Karpas-422 (cell line): ENCODE data around the gene PRLH. TPM values are rescaled to one million over a fixed set of nuclear protein-coding genes. Genes with fewer than 3 reads are reported as not detected.
"Not testable (repeated sequence)": the region's sequence is repeated elsewhere in the genome, so short reads cannot be mapped to it uniquely, and the experiment has no call there.

Source experiments
- DNase-seq: peaks from one replicate; pipeline ENCODE4 v3.0.0-alpha.2; 2015
- H2AFZ ChIP-seq: fragments of 200-600 bp; sonication (generic); 2 replicates; pipeline ENCODE4 v1.6.1; 2014; ENCODE audit warnings: antibody characterized with exemption, low read length, mixed read lengths
- H3K27ac ChIP-seq: fragments of 200-600 bp; sonication (generic); 2 replicates; pipeline ENCODE4 v1.5.1; 2014; ENCODE audit warnings: mild to moderate bottlenecking, low read length, moderate library complexity
- H3K27me3 ChIP-seq: fragments of 200-600 bp; sonication (generic); 2 replicates; pipeline ENCODE4 v1.6.1; 2014; ENCODE audit warnings: low read length, mixed read lengths
- H3K36me3 ChIP-seq: fragments of 200-600 bp; sonication (generic); 2 replicates; pipeline ENCODE4 v1.6.1; 2014; ENCODE audit warnings: low read length, mixed read lengths; ENCODE audit not compliant: insufficient read depth
- H3K4me1 ChIP-seq: fragments of 200-600 bp; sonication (generic); 2 replicates; pipeline ENCODE4 v1.6.1; 2014; ENCODE audit warnings: mild to moderate bottlenecking, low read length, mixed read lengths
- H3K4me2 ChIP-seq: fragments of 200-600 bp; sonication (generic); 2 replicates; pipeline ENCODE4 v1.6.1; 2014; ENCODE audit warnings: low read length, low read depth, mild to moderate bottlenecking; ENCODE audit not compliant: poor library complexity, severe bottlenecking
- H3K4me3 ChIP-seq: fragments of 200-600 bp; sonication (generic); 2 replicates; pipeline ENCODE4 v1.5.1; 2014; ENCODE audit warnings: mild to moderate bottlenecking, antibody characterized with exemption, low read length, mixed read lengths
- H3K79me2 ChIP-seq: fragments of 200-600 bp; sonication (generic); 2 replicates; pipeline ENCODE4 v1.6.1; 2014; ENCODE audit warnings: mild to moderate bottlenecking, low read length, mixed read lengths
- H3K9ac ChIP-seq: fragments of 200-600 bp; sonication (generic); 2 replicates; pipeline ENCODE4 v1.6.0; 2014; ENCODE audit warnings: low read length
- H3K9me2 ChIP-seq: fragments of 200-600 bp; sonication (generic), shearing (Covaris generic); replicated peaks from 2 replicates; pipeline ENCODE4 v1.6.0; 2014; ENCODE audit warnings: mild to moderate bottlenecking, low read length, moderate library complexity; ENCODE audit not compliant: insufficient read depth
- H3K9me3 ChIP-seq: fragments of 300-700, 200-600 bp; sonication (generic); 2 replicates; pipeline ENCODE4 v1.6.1; 2014; ENCODE audit warnings: low read length, mixed read lengths
- H4K20me1 ChIP-seq: fragments of 200-600 bp; sonication (generic); 2 replicates; pipeline ENCODE4 v1.6.1; 2014; ENCODE audit warnings: mild to moderate bottlenecking, antibody characterized with exemption, low read length, low read depth; ENCODE audit not compliant: insufficient read depth
- total RNA-seq: library from RNA; depleted of rRNA; stranded (reverse); fragments of >200 nt; shearing (Covaris generic); gene quantifications from 2 replicates; pipeline ENCODE4 v1.2.3, GENCODE V29; 2014; ENCODE audit warnings: low replicate concordance

Gene PRLH
- total RNA-seq, 1 experiment from 2014 or later = not detected

GRCh38 chr2:237603049-237603717 is 36.8 kb downstream of the PRLH start:
- peak; percentile 20 for DNase-seq
- no peaks in the 10 kb centered on the region for H3K9me2 ChIP-seq
- no peaks in the 10 kb centered on the region for H3K36me3 ChIP-seq
- H3K79me2 ChIP-seq = no peaks in the 10 kb centered on the region
- H2AFZ ChIP-seq = peak overlapping the region; percentile 20; the same call in 1 of the 2 replicates
- no peak overlapping the region for H3K4me2 ChIP-seq
- H3K4me3 ChIP-seq = no peak overlapping the region
- H3K9ac ChIP-seq = no peak overlapping the region
- no peak overlapping the region for H3K27ac ChIP-seq
- peaks cover 12% of the 10 kb centered on the region for H3K4me1 ChIP-seq
- H3K27me3 ChIP-seq = no peaks in the 10 kb centered on the region
- H4K20me1 ChIP-seq = no peaks in the 10 kb centered on the region
- no peaks in the 10 kb centered on the region for H3K9me3 ChIP-seq

GRCh38 chr2:237603718-237604362 is 37.5 kb downstream of the PRLH start:
- Histone ChIP-seq H4K20me1 (no peaks in the 10 kb centered on the region), H3K9me2 (no peaks in the 10 kb centered on the region), H3K4me3 (no peak overlapping the region), H3K79me2 (no peaks in the 10 kb centered on the region), H3K27ac (no peak overlapping the region), H3K4me2 (no peak overlapping the region), H3K9ac (no peak overlapping the region), H2AFZ (peak overlapping the region; percentile 20; the same call in 1 of the 2 replicates), H3K4me1 (peaks cover 12% of the 10 kb centered on the region), H3K36me3 (no peaks in the 10 kb centered on the region), H3K27me3 (no peaks in the 10 kb centered on the region), H3K9me3 (no peaks in the 10 kb centered on the region)
- no peak for DNase-seq

GRCh38 chr2:237604391-237604790 is 38.0 kb downstream of the PRLH start:
- no peaks in the 10 kb centered on the region for H3K27me3 ChIP-seq
- H3K4me1 ChIP-seq = peaks cover 12% of the 10 kb centered on the region
- no peak overlapping the region for H3K4me3 ChIP-seq
- H2AFZ ChIP-seq = no peak overlapping the region
- no peaks in the 10 kb centered on the region for H3K79me2 ChIP-seq
- H3K9ac ChIP-seq = no peak overlapping the region
- H3K27ac ChIP-seq = no peak overlapping the region
- H4K20me1 ChIP-seq = no peaks in the 10 kb centered on the region
- no peaks in the 10 kb centered on the region for H3K9me2 ChIP-seq
- no peak for DNase-seq
- no peak overlapping the region for H3K4me2 ChIP-seq
- no peaks in the 10 kb centered on the region for H3K36me3 ChIP-seq
- no peaks in the 10 kb centered on the region for H3K9me3 ChIP-seq

DNA sequence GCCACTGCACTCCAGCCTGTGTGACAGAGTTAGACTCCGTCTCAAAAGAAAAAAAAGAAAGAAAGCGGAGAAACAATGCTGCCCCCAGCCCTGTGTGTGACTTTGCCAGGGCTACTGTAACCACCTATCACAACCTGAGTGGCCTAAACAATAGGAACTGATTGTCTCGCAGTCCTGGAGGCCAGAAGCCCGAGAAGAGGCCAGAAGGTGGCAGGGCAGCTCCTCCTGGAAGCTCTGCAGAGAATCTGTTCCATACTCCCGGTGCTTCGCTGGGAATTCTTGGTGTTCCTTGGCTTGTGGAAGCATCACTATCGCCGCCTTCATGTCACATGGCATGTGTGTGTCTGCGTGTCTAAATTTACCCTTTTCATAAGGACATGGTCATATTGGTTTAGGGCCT is 38.6 kb downstream of the PRLH start:
- Histone ChIP-seq H3K4me2 (no peak overlapping the region), H3K9ac (no peak overlapping the region), H3K27me3 (no peaks in the 10 kb centered on the region), H3K4me1 (peaks cover 9% of the 10 kb centered on the region), H3K9me3 (no peaks in the 10 kb centered on the region), H3K36me3 (no peaks in the 10 kb centered on the region), H4K20me1 (no peaks in the 10 kb centered on the region), H2AFZ (no peak overlapping the region), H3K27ac (no peak overlapping the region), H3K79me2 (no peaks in the 10 kb centered on the region), H3K9me2 (no peaks in the 10 kb centered on the region), H3K4me3 (no peak overlapping the region)
- peak; percentile 11 for DNase-seq

DNA sequence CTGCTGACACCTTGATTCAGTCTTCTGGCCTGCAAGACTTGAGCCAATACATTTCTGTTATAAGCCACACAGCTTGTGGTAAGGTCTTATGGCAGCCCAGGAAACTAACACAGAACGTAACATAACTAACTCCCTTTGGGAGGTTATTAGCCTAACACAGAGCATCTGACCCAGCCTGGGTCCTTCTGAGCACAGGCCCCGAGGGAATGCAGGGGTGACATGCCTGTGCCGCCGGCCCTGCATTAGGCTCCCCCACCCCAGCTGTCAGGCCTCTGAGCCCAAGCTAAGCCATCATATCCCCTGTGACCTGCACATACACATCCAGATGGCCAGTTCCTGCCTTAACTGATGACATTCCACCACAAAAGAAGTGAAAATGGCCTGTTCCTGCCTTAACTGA is 40.1 kb downstream of the PRLH start:
- H3K36me3 ChIP-seq, H3K4me2 ChIP-seq, H3K4me3 ChIP-seq, H3K27me3 ChIP-seq, H2AFZ ChIP-seq, H3K9me3 ChIP-seq, H3K9ac ChIP-seq, H3K27ac ChIP-seq, H3K9me2 ChIP-seq, H4K20me1 ChIP-seq, H3K4me1 ChIP-seq, H3K79me2 ChIP-seq: not testable (repeated sequence)
- DNase-seq = peak; percentile 29

DNA sequence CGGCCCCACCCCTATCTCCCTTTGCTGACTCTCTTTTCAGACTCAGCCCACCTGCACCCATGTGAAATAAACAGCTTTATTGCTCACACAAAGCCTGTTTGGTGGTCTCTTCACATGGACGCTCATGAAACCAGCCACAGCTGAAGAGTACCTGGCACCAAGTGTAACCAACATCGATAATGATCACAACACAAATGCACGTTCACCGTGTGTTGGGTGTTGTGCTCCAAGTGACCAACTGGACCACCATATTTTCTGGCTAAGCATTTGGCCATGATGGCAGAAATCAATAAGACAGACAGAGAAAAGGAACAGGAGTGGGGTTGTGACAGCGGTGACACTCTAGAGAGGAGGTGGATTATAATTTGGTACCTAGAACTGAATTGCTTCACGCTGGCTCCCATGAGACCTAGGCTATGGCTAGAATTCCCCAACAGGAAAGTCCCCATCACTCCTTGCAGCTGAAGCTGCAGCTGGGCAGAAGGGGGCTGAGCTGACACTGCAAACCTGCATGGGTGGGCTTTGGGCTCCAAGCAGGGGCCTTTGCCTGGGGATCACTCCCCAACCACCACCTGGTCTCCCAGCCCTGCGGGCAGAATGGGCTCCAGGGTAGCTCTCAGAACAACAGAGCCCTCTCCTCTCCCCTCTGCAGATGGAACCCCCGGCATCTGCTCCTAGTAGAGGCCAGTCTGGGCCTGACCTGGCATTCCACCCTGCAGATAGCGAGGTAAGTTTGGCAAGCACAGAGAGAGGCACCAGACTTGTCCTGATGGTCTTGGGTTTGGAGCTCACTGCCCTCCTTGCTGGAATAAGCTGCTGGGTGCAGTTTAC is 46.4 kb downstream of the PRLH start:
- no peaks in the 10 kb centered on the region for H3K4me1 ChIP-seq
- no peak overlapping the region for H3K27ac ChIP-seq
- H3K9ac ChIP-seq = no peak overlapping the region
- no peaks in the 10 kb centered on the region for H3K9me3 ChIP-seq
- H2AFZ ChIP-seq = no peak overlapping the region
- H3K36me3 ChIP-seq = no peaks in the 10 kb centered on the region
- H4K20me1 ChIP-seq = no peaks in the 10 kb centered on the region
- H3K27me3 ChIP-seq = no peaks in the 10 kb centered on the region
- no peaks in the 10 kb centered on the region for H3K79me2 ChIP-seq
- no peak for DNase-seq
- H3K4me2 ChIP-seq = no peak overlapping the region
- H3K4me3 ChIP-seq = no peak overlapping the region
- H3K9me2 ChIP-seq = no peaks in the 10 kb centered on the region

DNA sequence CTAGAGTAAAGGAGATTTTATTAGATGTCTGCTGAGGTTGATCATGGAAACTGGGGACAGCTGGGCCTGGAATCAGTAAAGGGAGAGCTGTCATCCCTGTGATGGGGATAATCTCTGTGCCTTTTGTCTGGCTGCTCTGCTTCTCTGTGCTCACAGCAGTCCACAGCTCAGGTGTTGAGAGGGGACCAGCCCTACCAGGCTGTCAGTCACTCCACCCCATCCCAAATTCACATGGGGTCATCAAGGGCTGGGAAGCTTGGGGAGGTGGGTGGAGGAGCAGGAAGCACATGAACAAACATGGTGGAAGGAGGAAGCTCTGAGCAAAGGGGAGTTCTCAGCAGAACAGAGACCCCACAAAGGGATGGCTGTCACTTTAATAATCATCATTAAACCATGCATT is 47.3 kb downstream of the PRLH start:
- H3K9ac ChIP-seq = no peak overlapping the region
- H3K9me2 ChIP-seq = no peaks in the 10 kb centered on the region
- no peak overlapping the region for H3K4me2 ChIP-seq

GRCh38 chr2:237614151-237614720 is 47.9 kb downstream of the PRLH start:
- Histone ChIP-seq H3K36me3 (no peaks in the 10 kb centered on the region), H3K4me2 (no peak overlapping the region), H3K79me2 (no peaks in the 10 kb centered on the region), H3K9me3 (no peaks in the 10 kb centered on the region), H3K9me2 (no peaks in the 10 kb centered on the region), H3K9ac (no peak overlapping the region), H3K27me3 (no peaks in the 10 kb centered on the region), H3K27ac (no peak overlapping the region), H4K20me1 (no peaks in the 10 kb centered on the region), H3K4me3 (no peak overlapping the region), H2AFZ (no peak overlapping the region), H3K4me1 (no peaks in the 10 kb centered on the region)
- no peak for DNase-seq

More for the DNA sequence above, 47.3 kb downstream of the PRLH start:
- Histone ChIP-seq H3K27ac (no peak overlapping the region), H3K27me3 (no peaks in the 10 kb centered on the region), H3K4me3 (no peak overlapping the region), H3K79me2 (no peaks in the 10 kb centered on the region), H3K9me3 (no peaks in the 10 kb centered on the region), H3K36me3 (no peaks in the 10 kb centered on the region), H3K4me1 (no peaks in the 10 kb centered on the region), H2AFZ (no peak overlapping the region), H4K20me1 (no peaks in the 10 kb centered on the region)
- DNase-seq = no peak
